ENCODE results near the gene PTGDR2.

- no peak for TF ChIP-seq CTCF (IDR thresholded peaks at IDR 0.05; ENCODE audit: insufficient read depth, low read depth, low read length)
- no peak for TF ChIP-seq EZH2 (IDR thresholded peaks at IDR 0.05; ENCODE audit: insufficient read depth, low read length)
These were observed 39.9 kb upstream of the PTGDR2 start for GRCh38 chr11:60895687-60896086.
